CD14-positive monocyte (primary cell): ENCODE data around the gene SPSB3. TPM values are rescaled to one million over a fixed set of nuclear protein-coding genes. Genes with fewer than 3 reads are reported as not detected.

Experiments
- DNase-seq, 3 donors: peaks; one replicate each; pipeline ENCODE4 v3.0.0-alpha.2; 2011 to 2022
- H2AFZ ChIP-seq: 2 replicates; pipeline ENCODE4 v1.6.0; 2012; ENCODE audit warnings: mild to moderate bottlenecking, low read depth, low read length, inconsistent platforms; ENCODE audit not compliant: insufficient read depth, poor library complexity, severe bottlenecking
- H3K27ac ChIP-seq, 2 donors: 1 replicate in 1 of 2; 2 replicates in 1 of 2; pipeline ENCODE4 v1.5.1; 2012 to 2013; ENCODE audit warnings: low read length in 2 of 2, control low read depth in 1 of 2, inconsistent platforms in 1 of 2, low read depth in 1 of 2, mild to moderate bottlenecking in 1 of 2
- H3K27me3 ChIP-seq, 2 donors: one replicate each; pipeline versions ENCODE4 v1.6.0 to v1.6.1; 2011 to 2013; ENCODE audit warnings: low read length in 2 of 2; ENCODE audit not compliant: control insufficient read depth in 2 of 2, insufficient read depth in 2 of 2
- H3K36me3 ChIP-seq, 2 donors: replicated peaks in 1 of 2; 1 replicate in 1 of 2; 2 replicates in 1 of 2; pipeline versions ENCODE4 v1.5.1 to v1.6.1; 2012 to 2013; ENCODE audit warnings: low read length in 2 of 2, control low read depth in 1 of 2, inconsistent platforms in 1 of 2, mild to moderate bottlenecking in 1 of 2; ENCODE audit not compliant: insufficient read depth in 2 of 2, control insufficient read depth in 1 of 2
- H3K4me1 ChIP-seq, 2 donors: 1 replicate in 1 of 2; 2 replicates in 1 of 2; pipeline versions ENCODE4 v1.5.1 to v1.6.1; 2012 to 2013; ENCODE audit warnings: low read length in 2 of 2, control low read depth in 1 of 2, inconsistent platforms in 1 of 2, mild to moderate bottlenecking in 1 of 2, moderate library complexity in 1 of 2; ENCODE audit not compliant: insufficient read depth in 2 of 2, control insufficient read depth in 1 of 2
- H3K4me2 ChIP-seq: replicated peaks from 2 replicates; pipeline ENCODE3; 2012; ENCODE audit warnings: low read length, moderate library complexity, mild to moderate bottlenecking; ENCODE audit not compliant: poor library complexity, severe bottlenecking; ENCODE audit errors: extremely low read depth
- H3K4me3 ChIP-seq, 3 experiments: fragments of 200-600 bp in 1 of 3; sonication (generic) in 1 of 3; replicated peaks in 1 of 3; 1 replicate in 2 of 3; 2 replicates in 1 of 3; pipeline ENCODE4 v1.5.1; 2011 to 2013; ENCODE audit warnings: low read length in 3 of 3, mild to moderate bottlenecking in 3 of 3, control low read depth in 2 of 3, low read depth in 2 of 3, inconsistent platforms in 1 of 3, moderate library complexity in 1 of 3
- H3K79me2 ChIP-seq: 2 replicates; pipeline ENCODE4 v1.6.0; 2012; ENCODE audit warnings: mild to moderate bottlenecking, control low read depth, inconsistent platforms, low read length, moderate library complexity; ENCODE audit not compliant: insufficient read depth
- H3K9ac ChIP-seq: 2 replicates; pipeline ENCODE4 v1.6.0; 2017; ENCODE audit warnings: low read length, mild to moderate bottlenecking; ENCODE audit not compliant: insufficient read depth, poor library complexity, severe bottlenecking
- H3K9me3 ChIP-seq, 2 donors: replicated peaks in 1 of 2; 1 replicate in 1 of 2; 2 replicates in 1 of 2; pipeline versions ENCODE4 v1.5.1 to v1.6.1; 2012 to 2013; ENCODE audit warnings: low read length in 2 of 2, control low read depth in 1 of 2; ENCODE audit not compliant: control insufficient read depth in 1 of 2, insufficient read depth in 1 of 2
- H4K20me1 ChIP-seq: 2 replicates; pipeline ENCODE4 v1.6.0; 2012; ENCODE audit warnings: mild to moderate bottlenecking, low read length, control low read depth, moderate library complexity; ENCODE audit not compliant: insufficient read depth
- H3K27ac Mint-ChIP-seq, 7 donors: one replicate each; pipeline ENCODE4 v1.8.0; 2020; ENCODE audit warnings: mild to moderate bottlenecking in 7 of 7, mixed read lengths in 7 of 7, moderate library complexity in 6 of 7, inconsistent platforms in 2 of 7
- H3K27me3 Mint-ChIP-seq, 3 donors: one replicate each; pipeline ENCODE4 v1.8.0; 2021 to 2022; ENCODE audit warnings: low read depth in 3 of 3, mild to moderate bottlenecking in 3 of 3, mixed read lengths in 3 of 3, moderate library complexity in 3 of 3, inconsistent platforms in 1 of 3
- H3K36me3 Mint-ChIP-seq, 2 donors: one replicate each; pipeline ENCODE4 v1.8.0; 2020; ENCODE audit warnings: mixed read lengths in 2 of 2, inconsistent platforms in 1 of 2, mild to moderate bottlenecking in 1 of 2
- H3K4me1 Mint-ChIP-seq: one replicate; pipeline ENCODE4 v1.8.0; 2020; ENCODE audit warnings: mild to moderate bottlenecking, mixed read lengths
- H3K4me3 Mint-ChIP-seq, 2 donors: one replicate each; pipeline ENCODE4 v1.8.0; 2020; ENCODE audit warnings: mild to moderate bottlenecking in 2 of 2, mixed read lengths in 2 of 2, moderate library complexity in 1 of 2
- H3K9me3 Mint-ChIP-seq, 7 donors: one replicate each; pipeline ENCODE4 v1.8.0; 2020 to 2022; ENCODE audit warnings: mixed read lengths in 7 of 7, mild to moderate bottlenecking in 6 of 7, moderate library complexity in 6 of 7, inconsistent platforms in 2 of 7
- WGBS: methylation state at CpG from one replicate; pipeline ENCODE4 v1.1.5; 2013; ENCODE audit warnings: missing lambda C conversion rate; ENCODE audit not compliant: insufficient coverage; 5-methylcytosine and 5-hydroxymethylcytosine counted together
- intact Hi-C, 2 donors: fragments of 100-400 bp; cut with micrococcal nuclease; formaldehyde crosslinking; loops; one replicate each; pipeline versions ENCODE4 v1.15.0 to v1.15.1; 2023
- polyA plus RNA-seq, 3 donors: library from polyadenylated mRNA; depleted of rRNA in 1 of 3; unstranded in 2 of 3; stranded (reverse) in 1 of 3; fragments of 300-500 nt in 2 of 3; fragments of >200 nt in 1 of 3; fragmentation: Illumina TruSeq in 2 of 3; gene quantifications; 1 replicate in 2 of 3; 2 replicates in 1 of 3; pipeline ENCODE4 v1.2.3, GENCODE V29; 2012 to 2021
- TF ChIP-seq, protein P1 (sequence below): fragments of 200-600 bp; IDR thresholded peaks from one replicate; pipeline ENCODE4 v1.8.0; 2022; ENCODE audit warnings: antibody characterized with exemption, mild to moderate bottlenecking

SPSB3 gene
- polyA plus RNA-seq, 3 donors: 36.8 to 151 (median 40.2) TPM

DNA sequence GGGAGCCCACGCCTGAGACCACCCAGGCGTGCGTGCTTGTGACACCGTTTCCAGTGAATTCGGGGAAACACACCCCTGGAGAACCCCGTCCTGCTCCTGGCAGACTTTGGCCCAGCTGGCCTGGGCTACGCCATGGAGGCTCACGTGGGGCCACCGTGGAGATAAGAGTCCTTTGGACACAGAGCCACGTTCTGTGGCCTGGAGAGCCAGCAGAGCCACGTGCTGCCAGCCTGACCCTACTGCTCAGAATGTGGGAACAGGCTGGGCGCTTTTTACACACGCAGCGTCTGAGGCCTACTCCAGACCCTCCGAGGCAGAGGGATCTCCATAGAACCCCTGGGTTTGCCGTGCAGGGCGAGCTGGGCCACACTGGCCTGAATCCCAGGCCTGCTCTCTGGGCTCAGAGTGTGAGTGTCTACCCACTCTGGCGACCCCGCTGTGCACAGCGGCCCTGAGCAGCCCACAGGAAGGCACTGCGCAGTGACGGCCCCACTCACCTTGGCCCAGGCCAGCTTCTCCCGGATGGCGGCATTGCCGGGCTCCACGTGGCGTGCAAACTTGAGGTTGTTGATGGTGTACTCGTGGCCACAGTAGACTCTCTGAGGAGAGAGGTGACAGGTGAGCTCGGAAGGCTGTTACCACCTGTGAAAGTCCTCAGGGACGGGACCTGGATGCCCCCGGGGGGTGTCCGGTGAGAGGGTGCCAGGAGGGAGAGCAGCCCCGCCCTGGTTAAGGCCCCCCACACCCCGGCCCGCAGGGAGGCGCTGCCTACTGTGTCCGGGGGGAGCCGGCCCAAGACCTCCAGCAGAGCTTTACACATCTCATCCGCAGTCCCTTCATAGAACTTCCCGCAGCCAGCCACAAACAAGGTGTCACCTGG lies 34.3 kb upstream of the SPSB3 start:
- Histone ChIP-seq H3K27me3 (no peaks in the 10 kb centered on the region), H4K20me1 (peaks cover 47% of the 10 kb centered on the region), H3K79me2 (no peaks in the 10 kb centered on the region), H3K36me3 (peaks cover 70 to 85% of the 10 kb centered on the region in 2 donors), H2AFZ (no peak overlapping the region), H3K9ac (no peak overlapping the region), H3K4me3 (no peak overlapping the region), H3K9me3 (no peaks in the 10 kb centered on the region), H3K4me2 (no peak overlapping the region), H3K4me1 (no peaks in the 10 kb centered on the region), H3K27ac (no peak overlapping the region)
- Mint-ChIP-seq H3K4me1 (no peaks in the 10 kb centered on the region), H3K27ac (no peak overlapping the region), H3K9me3 (no peaks in the 10 kb centered on the region), H3K36me3 (peaks cover 52 to 93% of the 10 kb centered on the region in 2 donors), H3K4me3 (no peak overlapping the region), H3K27me3 (no peaks in the 10 kb centered on the region)
- no peak for DNase-seq
- TF ChIP-seq, protein P1, sequence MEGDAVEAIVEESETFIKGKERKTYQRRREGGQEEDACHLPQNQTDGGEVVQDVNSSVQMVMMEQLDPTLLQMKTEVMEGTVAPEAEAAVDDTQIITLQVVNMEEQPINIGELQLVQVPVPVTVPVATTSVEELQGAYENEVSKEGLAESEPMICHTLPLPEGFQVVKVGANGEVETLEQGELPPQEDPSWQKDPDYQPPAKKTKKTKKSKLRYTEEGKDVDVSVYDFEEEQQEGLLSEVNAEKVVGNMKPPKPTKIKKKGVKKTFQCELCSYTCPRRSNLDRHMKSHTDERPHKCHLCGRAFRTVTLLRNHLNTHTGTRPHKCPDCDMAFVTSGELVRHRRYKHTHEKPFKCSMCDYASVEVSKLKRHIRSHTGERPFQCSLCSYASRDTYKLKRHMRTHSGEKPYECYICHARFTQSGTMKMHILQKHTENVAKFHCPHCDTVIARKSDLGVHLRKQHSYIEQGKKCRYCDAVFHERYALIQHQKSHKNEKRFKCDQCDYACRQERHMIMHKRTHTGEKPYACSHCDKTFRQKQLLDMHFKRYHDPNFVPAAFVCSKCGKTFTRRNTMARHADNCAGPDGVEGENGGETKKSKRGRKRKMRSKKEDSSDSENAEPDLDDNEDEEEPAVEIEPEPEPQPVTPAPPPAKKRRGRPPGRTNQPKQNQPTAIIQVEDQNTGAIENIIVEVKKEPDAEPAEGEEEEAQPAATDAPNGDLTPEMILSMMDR: no peak
- 96% methylated on average over 36 of the region's 40 CpGs for WGBS
- intact Hi-C loops: no loop called here

DNA sequence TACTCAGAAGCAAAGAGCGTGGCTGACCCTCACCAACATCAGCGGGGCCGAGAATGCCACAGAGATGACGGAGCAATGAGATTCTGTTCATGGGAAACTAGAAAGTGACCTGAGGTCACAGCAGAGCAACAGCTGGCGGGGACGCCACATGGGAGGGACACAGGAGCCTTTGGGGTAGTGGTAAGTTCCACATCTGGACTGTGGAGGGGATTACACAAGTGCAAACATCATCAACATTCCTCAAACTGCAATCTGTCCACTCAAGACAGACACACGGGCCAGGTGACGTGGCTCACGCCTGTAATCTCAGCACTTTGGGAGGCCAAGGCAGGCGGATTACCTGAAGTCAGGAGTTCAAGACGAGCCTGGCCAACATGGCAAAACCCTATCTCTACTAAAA lies 33.1 kb upstream of the SPSB3 start:
- Mint-ChIP-seq H3K36me3 (peaks cover 51 to 85% of the 10 kb centered on the region in 2 donors), H3K27me3 (no peaks in the 10 kb centered on the region), H3K9me3 (no peaks in the 10 kb centered on the region), H3K27ac (peak overlapping the region in 1 of 7 donors; percentile 36), H3K4me1 (no peaks in the 10 kb centered on the region), H3K4me3 (no peak overlapping the region)
- DNase-seq: no peak
- Histone ChIP-seq H3K4me3 (no peak overlapping the region), H3K79me2 (no peaks in the 10 kb centered on the region), H3K27ac (no peak overlapping the region), H3K36me3 (peaks cover 63 to 78% of the 10 kb centered on the region in 2 donors), H3K4me1 (no peaks in the 10 kb centered on the region), H3K4me2 (no peak overlapping the region), H2AFZ (no peak overlapping the region), H3K27me3 (no peaks in the 10 kb centered on the region), H3K9me3 (no peaks in the 10 kb centered on the region), H4K20me1 (peaks cover 35% of the 10 kb centered on the region), H3K9ac (no peak overlapping the region)
- intact Hi-C loops: no loop called here
- 96% methylated on average over 7 of the region's 11 CpGs for WGBS
- TF ChIP-seq, protein P1: no peak
